Suprapubic skin (tissue), 3 donors: ENCODE results near the gene CPT1B.

ENCODE experiments used
- EP300 ChIP-seq: sonication (generic); formaldehyde crosslinking; IDR thresholded peaks from one replicate; pipeline ENCODE4 v1.6.1; 2017; ENCODE audit warnings: antibody characterized with exemption
- POLR2A ChIP-seq, 2 donors: fragments of 450-650 bp; IDR thresholded peaks; one replicate each; pipeline ENCODE4 v1.6.1; 2017; ENCODE audit warnings: antibody characterized with exemption in 2 of 2, mild to moderate bottlenecking in 2 of 2, moderate library complexity in 2 of 2
- TF ChIP-seq, protein P1 (sequence below), 2 donors: fragments of 200-600 bp in 1 of 2; fragments of 450-650 bp in 1 of 2; sonication (generic) in 1 of 2; IDR thresholded peaks; one replicate each; pipeline ENCODE4 v1.5.1; 2016 to 2019; ENCODE audit warnings: antibody characterized with exemption in 2 of 2, mild to moderate bottlenecking in 1 of 2, moderate library complexity in 1 of 2

DNA sequence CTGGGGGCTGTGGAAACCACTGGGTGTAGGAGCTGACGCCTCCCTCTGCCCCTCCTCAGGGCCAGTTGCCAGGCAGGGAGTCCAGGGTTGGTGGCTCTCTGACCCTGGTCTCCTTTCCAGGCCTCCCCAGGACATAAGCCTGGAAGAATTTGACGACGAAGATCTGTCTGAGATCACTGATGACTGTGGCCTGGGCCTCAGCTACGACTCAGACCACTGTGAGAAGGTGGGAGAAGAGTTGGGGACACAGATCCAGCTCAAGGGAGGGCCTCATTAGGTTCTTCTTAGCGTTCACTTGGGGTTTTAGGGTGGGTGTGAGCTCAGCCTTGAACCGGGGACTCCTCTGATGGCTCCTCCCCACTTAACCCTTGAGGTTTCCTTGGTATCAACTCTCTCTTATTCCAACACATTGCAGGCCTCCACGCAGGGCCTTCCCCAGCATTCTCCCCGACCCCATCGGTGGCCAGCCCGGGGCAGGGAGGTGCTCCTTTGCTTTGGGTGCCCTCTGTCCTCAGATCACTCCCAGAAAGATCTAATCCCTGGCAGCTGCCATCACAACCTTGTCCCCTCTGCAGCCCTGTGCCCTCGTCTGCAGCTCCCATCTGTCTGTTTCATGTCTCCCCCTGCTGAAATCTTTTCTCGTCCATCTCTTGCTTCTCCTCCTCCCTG, 23.6 kb upstream of the CPT1B start:
- TF ChIP-seq POLR2A (IDR thresholded peaks at IDR 0.05) (no peak), EP300 (no peak)
- TF ChIP-seq, protein P1, sequence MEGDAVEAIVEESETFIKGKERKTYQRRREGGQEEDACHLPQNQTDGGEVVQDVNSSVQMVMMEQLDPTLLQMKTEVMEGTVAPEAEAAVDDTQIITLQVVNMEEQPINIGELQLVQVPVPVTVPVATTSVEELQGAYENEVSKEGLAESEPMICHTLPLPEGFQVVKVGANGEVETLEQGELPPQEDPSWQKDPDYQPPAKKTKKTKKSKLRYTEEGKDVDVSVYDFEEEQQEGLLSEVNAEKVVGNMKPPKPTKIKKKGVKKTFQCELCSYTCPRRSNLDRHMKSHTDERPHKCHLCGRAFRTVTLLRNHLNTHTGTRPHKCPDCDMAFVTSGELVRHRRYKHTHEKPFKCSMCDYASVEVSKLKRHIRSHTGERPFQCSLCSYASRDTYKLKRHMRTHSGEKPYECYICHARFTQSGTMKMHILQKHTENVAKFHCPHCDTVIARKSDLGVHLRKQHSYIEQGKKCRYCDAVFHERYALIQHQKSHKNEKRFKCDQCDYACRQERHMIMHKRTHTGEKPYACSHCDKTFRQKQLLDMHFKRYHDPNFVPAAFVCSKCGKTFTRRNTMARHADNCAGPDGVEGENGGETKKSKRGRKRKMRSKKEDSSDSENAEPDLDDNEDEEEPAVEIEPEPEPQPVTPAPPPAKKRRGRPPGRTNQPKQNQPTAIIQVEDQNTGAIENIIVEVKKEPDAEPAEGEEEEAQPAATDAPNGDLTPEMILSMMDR (IDR thresholded peaks at IDR 0.05), result no peak
